A673 (cell line): Measurements from ENCODE around the gene AFF1. TPM values are rescaled to one million over a fixed set of nuclear protein-coding genes. Genes with fewer than 3 reads are reported as not detected.
A peak's percentile ranks its signal among the peaks of the same experiment; 100 is the strongest.
"Not testable (repeated sequence)": the region's sequence is repeated elsewhere in the genome, so short reads cannot be mapped to it uniquely, and the experiment has no call there.

Source experiments
- BruUV-seq: library from RNA; stranded (reverse); fragments of 400-500 nt; replicated peaks from 2 replicates; lab custom pipeline; 2021; lab: Mats Ljungman, UMichigan
- CTCF ChIA-PET: fragments of 300-600 bp; sonication (Branson Sonifier 250); formaldehyde crosslinking; loops from one replicate; lab custom pipeline; 2022; ENCODE audit warnings: antibody characterized with exemption; lab: Charles Lee
- POLR2A ChIA-PET: fragments of 300-600 bp; sonication (Branson Sonifier 250); formaldehyde crosslinking; loops from one replicate; lab custom pipeline; 2022; ENCODE audit warnings: antibody characterized with exemption; ENCODE audit not compliant: low non-redundant PET; lab: Charles Lee
- DNase-seq: peaks from one replicate; pipeline ENCODE4 v3.0.0-alpha.2; 2015; ENCODE audit warnings: low spot score
- H3K27ac ChIP-seq: fragments of 200-600 bp; sonication (generic); 2 replicates; pipeline ENCODE4 v1.5.1; 2016; ENCODE audit warnings: mixed run types, low read depth, mild to moderate bottlenecking, mixed read lengths, antibody characterized with exemption, low read length; ENCODE audit not compliant: poor library complexity, severe bottlenecking
- H3K27me3 ChIP-seq: fragments of 200-600 bp; sonication (generic); replicated peaks from 2 replicates; pipeline ENCODE4 v1.6.1; 2017; ENCODE audit warnings: mixed run types, low read depth, mild to moderate bottlenecking, mixed read lengths, antibody characterized with exemption, low read length; ENCODE audit not compliant: insufficient read depth, poor library complexity
- H3K36me3 ChIP-seq: fragments of 200-600 bp; sonication (generic); 2 replicates; pipeline ENCODE4 v1.6.1; 2016; ENCODE audit warnings: mixed run types, mild to moderate bottlenecking, mixed read lengths, antibody characterized with exemption, low read length; ENCODE audit not compliant: insufficient read depth, poor library complexity, severe bottlenecking
- H3K4me1 ChIP-seq: fragments of 200-600 bp; sonication (generic); 2 replicates; pipeline ENCODE4 v1.6.1; 2017; ENCODE audit warnings: mixed run types, mild to moderate bottlenecking, mixed read lengths, antibody characterized with exemption, low read length; ENCODE audit not compliant: insufficient read depth, poor library complexity, severe bottlenecking
- H3K4me3 ChIP-seq: fragments of 200-600 bp; sonication (generic); 2 replicates; pipeline ENCODE4 v1.5.1; 2016; ENCODE audit warnings: low read depth, mixed run types, mild to moderate bottlenecking, mixed read lengths, low read length; ENCODE audit not compliant: poor library complexity, severe bottlenecking
- H3K9me3 ChIP-seq: fragments of 200-600 bp; sonication (generic); 2 replicates; pipeline ENCODE4 v1.6.1; 2016; ENCODE audit warnings: mixed run types, low read depth, mild to moderate bottlenecking, mixed read lengths, antibody characterized with exemption, low read length; ENCODE audit not compliant: poor library complexity, severe bottlenecking
- EZH2 ChIP-seq: fragments of 200-600 bp; sonication (generic); IDR thresholded peaks from 2 replicates; pipeline ENCODE4 v1.6.1; 2017; ENCODE audit warnings: borderline replicate concordance, low read depth, mild to moderate bottlenecking, mixed read lengths, antibody characterized with exemption, low read length; ENCODE audit not compliant: poor library complexity, severe bottlenecking
- intact Hi-C: fragments of 100-400 bp; cut with micrococcal nuclease; formaldehyde crosslinking; loops from one replicate; pipeline ENCODE4 v1.10.0; 2022; ENCODE audit not compliant: unreplicated experiment
- total RNA-seq: library from RNA; stranded (reverse); gene quantifications from 2 replicates; pipeline ENCODE4 v1.2.3, GENCODE V29; 2021
- TF ChIP-seq, protein P1 (sequence below): fragments of 300-800, 200-600 bp; sonication (generic); conservative IDR thresholded peaks from 2 replicates; pipeline ENCODE4 v1.5.1; 2017; ENCODE audit warnings: low read depth, mild to moderate bottlenecking, antibody characterized with exemption, low read length, moderate library complexity, mixed read lengths

AFF1 gene
- total RNA-seq, 1 experiment from 2014 or later, result 60.1 TPM

DNA sequence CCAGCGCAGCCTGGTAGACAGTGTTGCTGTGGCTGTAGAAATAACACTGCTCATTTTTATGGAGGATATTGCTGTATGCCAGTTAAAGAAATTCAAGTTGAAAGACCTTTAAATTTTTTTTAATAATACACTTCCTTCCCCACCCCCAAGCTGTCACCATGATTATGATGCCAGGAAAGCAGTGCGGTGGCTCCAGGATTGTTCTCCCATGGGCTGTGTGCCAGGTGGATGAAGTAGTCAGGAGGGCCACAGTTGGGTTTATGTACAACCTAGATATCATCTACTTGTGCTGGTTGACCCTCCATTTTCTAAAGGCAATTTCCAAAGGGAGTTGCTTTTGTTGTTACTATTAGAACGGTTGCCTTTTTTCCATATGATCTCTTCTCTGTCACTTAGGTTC lies 136.6 kb downstream of the AFF1 start:
- Histone ChIP-seq H3K4me1 (peaks cover 62% of the 10 kb centered on the region), H3K9me3 (no peaks in the 10 kb centered on the region), H3K4me3 (no peak overlapping the region), H3K27ac (no peak overlapping the region), H3K36me3 (no peaks in the 10 kb centered on the region), H3K27me3 (no peaks in the 10 kb centered on the region)
- ChIA-PET POLR2A (no interaction called here), CTCF (no interaction called here)
- TF ChIP-seq, protein P1, sequence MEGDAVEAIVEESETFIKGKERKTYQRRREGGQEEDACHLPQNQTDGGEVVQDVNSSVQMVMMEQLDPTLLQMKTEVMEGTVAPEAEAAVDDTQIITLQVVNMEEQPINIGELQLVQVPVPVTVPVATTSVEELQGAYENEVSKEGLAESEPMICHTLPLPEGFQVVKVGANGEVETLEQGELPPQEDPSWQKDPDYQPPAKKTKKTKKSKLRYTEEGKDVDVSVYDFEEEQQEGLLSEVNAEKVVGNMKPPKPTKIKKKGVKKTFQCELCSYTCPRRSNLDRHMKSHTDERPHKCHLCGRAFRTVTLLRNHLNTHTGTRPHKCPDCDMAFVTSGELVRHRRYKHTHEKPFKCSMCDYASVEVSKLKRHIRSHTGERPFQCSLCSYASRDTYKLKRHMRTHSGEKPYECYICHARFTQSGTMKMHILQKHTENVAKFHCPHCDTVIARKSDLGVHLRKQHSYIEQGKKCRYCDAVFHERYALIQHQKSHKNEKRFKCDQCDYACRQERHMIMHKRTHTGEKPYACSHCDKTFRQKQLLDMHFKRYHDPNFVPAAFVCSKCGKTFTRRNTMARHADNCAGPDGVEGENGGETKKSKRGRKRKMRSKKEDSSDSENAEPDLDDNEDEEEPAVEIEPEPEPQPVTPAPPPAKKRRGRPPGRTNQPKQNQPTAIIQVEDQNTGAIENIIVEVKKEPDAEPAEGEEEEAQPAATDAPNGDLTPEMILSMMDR, result no peak
- no peak for TF ChIP-seq EZH2
- DNase-seq, result no peak
- no TSS peak for BruUV-seq
- intact Hi-C loops, result no loop called here

- H3K27ac ChIP-seq, CTCF ChIA-PET, H3K4me3 ChIP-seq, H3K9me3 ChIP-seq, intact Hi-C loops, DNase-seq, H3K36me3 ChIP-seq, H3K27me3 ChIP-seq, BruUV-seq, POLR2A ChIA-PET: not testable (repeated sequence)
- peaks cover 61% of the 10 kb centered on the region for H3K4me1 ChIP-seq
Observed at GRCh38 chr4:87072545-87072944, 137.7 kb downstream of the AFF1 start.

DNA sequence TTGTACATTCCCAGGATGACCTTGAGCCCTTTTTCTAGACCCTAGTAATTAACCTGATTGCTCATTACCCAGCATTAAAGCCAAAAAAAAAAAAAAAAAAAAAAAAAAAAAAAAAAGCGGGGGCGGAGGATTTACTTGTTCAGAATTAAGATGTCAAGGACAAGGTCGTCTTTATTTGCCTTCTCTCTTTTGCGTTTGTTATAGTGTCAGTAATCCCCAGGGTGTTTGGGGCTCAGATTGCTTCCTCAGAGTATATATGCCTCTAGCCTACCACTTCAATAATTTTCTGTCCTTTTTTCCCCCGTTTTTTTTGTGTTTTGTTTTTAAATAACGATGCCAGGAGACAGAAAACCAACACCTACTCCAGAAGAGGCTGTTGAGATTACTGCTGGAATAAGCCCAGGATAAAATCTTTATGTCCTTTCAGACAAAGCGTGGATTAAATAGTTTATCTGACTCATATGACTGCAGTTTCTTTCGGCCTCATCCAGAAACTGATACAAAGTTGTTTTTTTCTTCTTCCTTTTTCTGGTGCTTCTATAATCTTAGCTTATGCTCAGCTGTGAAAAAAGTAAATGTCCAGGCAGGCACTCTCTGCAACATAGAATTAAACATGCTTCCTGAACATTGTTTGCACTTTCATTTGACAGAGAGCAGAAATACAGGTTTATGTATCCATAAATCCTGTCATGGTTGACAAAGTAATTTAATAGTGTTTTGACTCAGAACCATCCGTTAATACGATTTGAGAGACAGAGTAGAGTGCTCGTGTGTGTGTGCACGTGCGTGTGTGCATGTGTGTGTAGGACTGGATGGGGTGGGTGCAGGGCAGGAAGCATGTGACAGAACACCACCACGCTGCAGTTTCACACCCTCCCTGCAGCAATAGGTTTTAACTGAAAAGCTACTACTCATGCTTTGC lies 138.6 kb downstream of the AFF1 start:
- Histone ChIP-seq H3K27me3 (no peaks in the 10 kb centered on the region), H3K27ac (peak overlapping the region; percentile 49), H3K4me1 (peaks cover 57% of the 10 kb centered on the region), H3K9me3 (no peaks in the 10 kb centered on the region), H3K36me3 (no peaks in the 10 kb centered on the region), H3K4me3 (no peak overlapping the region)
- DNase-seq, result peak; percentile 34
- ChIA-PET CTCF (no interaction called here), POLR2A (interaction anchor here (0.6 kb wide), 1 partner anchor 200 kb away, joined by 3 read pairs; no protein-coding TSS in a partner anchor)
- no TSS peak for BruUV-seq
- intact Hi-C loops, result no loop called here
- TF ChIP-seq, protein P1, result no peak
- no peak for TF ChIP-seq EZH2
